Right lobe of liver (tissue), 6 donors: ENCODE results near the gene ZNF786. TPM values are rescaled to one million over a fixed set of nuclear protein-coding genes. Genes with fewer than 3 reads are reported as not detected.
"Not testable (repeated sequence)": the region's sequence is repeated elsewhere in the genome, so short reads cannot be mapped to it uniquely, and the experiment has no call there.

Experiments
- ATAC-seq, 4 donors: fragments of 200-7000 bp; cut with Tn5 transposase; one replicate each; pipeline ENCODE4 v1.9.1; 2020; ENCODE audit warnings: mild to moderate bottlenecking in 4 of 4, moderate library complexity in 4 of 4
- DNase-seq, 3 donors: peaks; one replicate each; pipeline ENCODE4 v3.0.0-alpha.2; 2020
- H3K27ac ChIP-seq, 3 donors: fragments of 200-600 bp; one replicate each; pipeline ENCODE4 v1.8.0; 2022
- H3K27me3 ChIP-seq, 2 donors: fragments of 200-600 bp; one replicate each; pipeline ENCODE4 v1.8.0; 2022
- H3K36me3 ChIP-seq, 4 donors: fragments of 200-600 bp; sonication (generic) in 1 of 4; one replicate each; pipeline versions ENCODE4 v1.5.1 to v1.8.0; 2017 to 2022; ENCODE audit warnings: control low read depth in 1 of 4
- H3K4me1 ChIP-seq, 4 donors: fragments of 200-600 bp; sonication (generic) in 1 of 4; one replicate each; pipeline versions ENCODE4 v1.5.1 to v1.8.0; 2017 to 2022; ENCODE audit warnings: control low read depth in 1 of 4
- H3K4me3 ChIP-seq, 3 donors: fragments of 200-600 bp; one replicate each; pipeline ENCODE4 v1.8.0; 2022
- H3K9me3 ChIP-seq, 4 donors: fragments of 200-600 bp; sonication (generic) in 1 of 4; one replicate each; pipeline versions ENCODE4 v1.5.1 to v1.8.0; 2017 to 2022; ENCODE audit warnings: control low read depth in 1 of 4
- POLR2A ChIP-seq: fragments of 450-650 bp; IDR thresholded peaks from one replicate; pipeline ENCODE4 v1.6.1; 2017; ENCODE audit warnings: antibody characterized with exemption, mild to moderate bottlenecking
- WGBS: methylation state at CpG from one replicate; pipeline ENCODE4 v1.1.6; 2018; ENCODE audit warnings: low coverage, low lambda C conversion rate; ENCODE audit not compliant: insufficient coverage; ENCODE audit errors: missing lambda C conversion rate; 5-methylcytosine and 5-hydroxymethylcytosine counted together
- intact Hi-C, 2 donors: fragments of 100-400 bp; cut with DNase I; formaldehyde crosslinking; loops; one replicate each; pipeline versions ENCODE4 v1.11.2 to v1.14.1; 2022
- total RNA-seq, 6 experiments: library from RNA; depleted of rRNA in 2 of 6; stranded (reverse); fragments of >200 nt in 2 of 6; fragmentation: NEBNext Ultra II Directional in 3 of 6; extraction: Animal tissue kit (Norgen Biotek cat#: 25700) in 3 of 6; gene quantifications; one replicate each; pipeline versions ENCODE4 v1.1.0 to v1.2.4, GENCODE V29; 2016 to 2023
- TF ChIP-seq, protein P1 (sequence below), 4 donors: fragments of 200-600 bp in 3 of 4; fragments of 450-650 bp in 1 of 4; IDR thresholded peaks; one replicate each; pipeline versions ENCODE4 v1.5.1 to v1.8.0; 2016 to 2022; ENCODE audit warnings: antibody characterized with exemption in 4 of 4, mild to moderate bottlenecking in 2 of 4
- donor health status: DM: no; HTN: yes; CAD: no.
- donor health status: DM: no; HTN: no; CAD: no.
- donor health status: DM: no; HTN: no; CAD: no.
- donor health status: DM: no; HTN: yes; CAD: no.
- donor health status: DM: no; HTN: yes; CAD: no.

ZNF786 gene
- total RNA-seq, 6 experiments from 2014 or later = 2.0 to 2.7 (median 2.4) TPM

GRCh38 chr7:149100821-149101220, 10.3 kb upstream of the ZNF786 start:
- 100% methylated on average over 2 of the region's 2 CpGs for WGBS
- DNase-seq (no peak), ATAC-seq (no peak)
- no peak overlapping the region for H3K27ac ChIP-seq
- no peaks in the 10 kb centered on the region for H3K27me3 ChIP-seq
- TF ChIP-seq, protein P1, sequence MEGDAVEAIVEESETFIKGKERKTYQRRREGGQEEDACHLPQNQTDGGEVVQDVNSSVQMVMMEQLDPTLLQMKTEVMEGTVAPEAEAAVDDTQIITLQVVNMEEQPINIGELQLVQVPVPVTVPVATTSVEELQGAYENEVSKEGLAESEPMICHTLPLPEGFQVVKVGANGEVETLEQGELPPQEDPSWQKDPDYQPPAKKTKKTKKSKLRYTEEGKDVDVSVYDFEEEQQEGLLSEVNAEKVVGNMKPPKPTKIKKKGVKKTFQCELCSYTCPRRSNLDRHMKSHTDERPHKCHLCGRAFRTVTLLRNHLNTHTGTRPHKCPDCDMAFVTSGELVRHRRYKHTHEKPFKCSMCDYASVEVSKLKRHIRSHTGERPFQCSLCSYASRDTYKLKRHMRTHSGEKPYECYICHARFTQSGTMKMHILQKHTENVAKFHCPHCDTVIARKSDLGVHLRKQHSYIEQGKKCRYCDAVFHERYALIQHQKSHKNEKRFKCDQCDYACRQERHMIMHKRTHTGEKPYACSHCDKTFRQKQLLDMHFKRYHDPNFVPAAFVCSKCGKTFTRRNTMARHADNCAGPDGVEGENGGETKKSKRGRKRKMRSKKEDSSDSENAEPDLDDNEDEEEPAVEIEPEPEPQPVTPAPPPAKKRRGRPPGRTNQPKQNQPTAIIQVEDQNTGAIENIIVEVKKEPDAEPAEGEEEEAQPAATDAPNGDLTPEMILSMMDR (IDR thresholded peaks at IDR 0.05) = no peak
- no peak for TF ChIP-seq POLR2A
- H3K9me3 ChIP-seq = no peaks in the 10 kb centered on the region
- H3K36me3 ChIP-seq = no peaks in the 10 kb centered on the region
- H3K4me3 ChIP-seq = no peak overlapping the region
- H3K4me1 ChIP-seq = no peaks in the 10 kb centered on the region
- intact Hi-C loops = no loop called here

DNA sequence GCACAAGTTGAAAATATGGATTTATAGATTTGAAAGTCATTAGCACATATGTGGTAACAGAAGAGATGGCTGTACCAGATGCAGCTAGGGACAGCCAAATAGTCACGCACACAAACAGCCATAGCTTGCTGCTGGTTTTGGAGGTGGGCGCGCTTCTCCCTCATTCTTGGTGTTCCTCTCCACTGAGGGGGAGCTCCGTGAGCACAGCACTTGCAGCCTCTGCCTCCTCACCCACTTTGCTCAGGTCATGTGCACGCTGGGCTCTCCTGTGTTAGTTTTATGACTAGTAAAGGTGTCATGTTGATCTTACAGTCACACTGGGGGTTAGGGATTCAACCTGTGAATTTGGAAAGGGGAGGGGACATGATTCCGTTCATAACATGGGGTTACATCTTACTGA, 8.5 kb upstream of the ZNF786 start:
- no peaks in the 10 kb centered on the region for H3K27me3 ChIP-seq
- H3K4me3 ChIP-seq = no peak overlapping the region
- DNase-seq (no peak), ATAC-seq (no peak)
- no peaks in the 10 kb centered on the region for H3K9me3 ChIP-seq
- no peaks in the 10 kb centered on the region for H3K36me3 ChIP-seq
- no peaks in the 10 kb centered on the region for H3K4me1 ChIP-seq
- intact Hi-C loops = loop anchor here in 1 of 2 donors (10.0 kb wide), 1 partner anchor 94 kb away; no protein-coding TSS in a partner anchor
- no peak overlapping the region for H3K27ac ChIP-seq
- TF ChIP-seq, protein P1 (IDR thresholded peaks at IDR 0.05) = no peak
- TF ChIP-seq POLR2A = no peak
- WGBS = 53% methylated on average over 4 of the region's 6 CpGs

DNA sequence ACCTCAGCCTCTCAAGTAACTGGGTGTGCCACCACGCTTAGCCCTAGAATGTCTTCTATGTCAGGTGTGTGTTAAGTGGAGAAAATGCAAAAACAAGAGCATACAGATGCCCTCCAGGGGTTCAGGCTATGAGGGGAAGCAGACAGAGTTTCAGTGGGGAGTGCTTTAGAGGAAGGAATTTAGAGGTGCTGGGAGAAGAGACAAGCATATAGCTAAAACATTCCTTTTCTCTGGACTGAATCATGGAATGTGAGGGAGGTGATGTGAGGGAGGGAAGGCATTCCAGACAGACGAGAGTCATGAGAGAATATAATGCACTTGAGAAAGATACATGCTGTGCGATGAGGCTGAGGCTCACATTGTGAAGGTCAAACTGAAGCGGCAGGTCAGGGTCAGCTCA, 6.6 kb upstream of the ZNF786 start:
- Histone ChIP-seq H3K27ac (no peak overlapping the region), H3K4me3 (no peak overlapping the region), H3K27me3 (no peaks in the 10 kb centered on the region), H3K9me3 (no peaks in the 10 kb centered on the region), H3K36me3 (no peaks in the 10 kb centered on the region), H3K4me1 (no peaks in the 10 kb centered on the region)
- no peak for TF ChIP-seq POLR2A
- TF ChIP-seq, protein P1 (IDR thresholded peaks at IDR 0.05) = no peak
- ATAC-seq (no peak), DNase-seq (no peak)
- intact Hi-C loops = loop anchor here in 1 of 2 donors (10.0 kb wide), 1 partner anchor 92 kb away; no protein-coding TSS in a partner anchor
- WGBS = 55% methylated on average over 2 of the region's 4 CpGs

- TF ChIP-seq, protein P1 (IDR thresholded peaks at IDR 0.05) = no peak
- TF ChIP-seq POLR2A = no peak
- 46% methylated on average over 4 of the region's 4 CpGs for WGBS
- Histone ChIP-seq H3K27ac (no peak overlapping the region), H3K36me3 (no peaks in the 10 kb centered on the region), H3K4me3 (no peak overlapping the region), H3K9me3 (no peaks in the 10 kb centered on the region), H3K4me1 (peaks cover 0 to 10% (median 2%) of the 10 kb centered on the region in 4 donors), H3K27me3 (no peaks in the 10 kb centered on the region)
- DNase-seq (no peak), ATAC-seq (no peak)
- intact Hi-C loops = loop anchor here in 1 of 2 donors (10.0 kb wide), 1 partner anchor 88 kb away; no protein-coding TSS in a partner anchor
These were observed 2.7 kb upstream of the ZNF786 start for GRCh38 chr7:149093228-149093627.

- intact Hi-C loops = loop anchor here in 1 of 2 donors (10.0 kb wide), 1 partner anchor 87 kb away; no protein-coding TSS in a partner anchor
- not testable (repeated sequence) for H3K4me3 ChIP-seq, ATAC-seq, H3K9me3 ChIP-seq, H3K4me1 ChIP-seq, H3K36me3 ChIP-seq, H3K27me3 ChIP-seq, DNase-seq
- WGBS = 85% methylated on average over 4 of the region's 20 CpGs
- peak overlapping the region in 1 of 3 donors; percentile 81 for H3K27ac ChIP-seq
These were observed 1.7 kb upstream of the ZNF786 start for GRCh38 chr7:149092244-149092643.
